IMR-90 (cell line): ENCODE measurements around the gene ADARB2. TPM values are rescaled to one million over a fixed set of nuclear protein-coding genes. Genes with fewer than 3 reads are reported as not detected.

Experiments used
- ATAC-seq: fragments of 200-7000 bp; cut with Tn5 transposase; 2 replicates; pipeline ENCODE4 v1.9.1; 2020; ENCODE audit warnings: low read depth, mild to moderate bottlenecking, moderate library complexity
- BruUV-seq: library from RNA; stranded (reverse); fragments of 400-500 nt; replicated peaks from 2 replicates; lab custom pipeline; 2021; lab: Mats Ljungman, UMichigan
- CTCF ChIA-PET: fragments of 300-600 bp; formaldehyde crosslinking; extraction: SDS; loops from one replicate; lab custom pipeline; 2021; ENCODE audit warnings: antibody characterized with exemption; lab: Yijun Ruan, JAX
- POLR2A ChIA-PET: fragments of 300-600 bp; sonication (Branson Sonifier 250); formaldehyde crosslinking; loops from one replicate; lab custom pipeline; 2022; ENCODE audit warnings: antibody characterized with exemption; ENCODE audit not compliant: unreplicated experiment; lab: Charles Lee
- DNase-seq: peaks from one replicate; pipeline ENCODE4 v3.0.0; 2013
- H2AFZ ChIP-seq: replicated peaks from 2 replicates; pipeline ENCODE3; 2013; ENCODE audit warnings: low read length, mild to moderate bottlenecking; ENCODE audit not compliant: poor library complexity
- H2AK5ac ChIP-seq: 2 replicates; pipeline ENCODE4 v1.6.1; 2013; ENCODE audit warnings: low read depth, low read length, inconsistent platforms
- H2AK9ac ChIP-seq: replicated peaks from 2 replicates; pipeline ENCODE3; 2013; ENCODE audit warnings: mild to moderate bottlenecking, low read depth, low read length, moderate library complexity; ENCODE audit not compliant: poor library complexity
- H2BK120ac ChIP-seq: 2 replicates; pipeline ENCODE4 v1.6.1; 2013; ENCODE audit warnings: low read depth, low read length, inconsistent platforms
- H2BK15ac ChIP-seq: 3 replicates; pipeline ENCODE4 v1.6.1; 2013; ENCODE audit warnings: low read depth, low read length, inconsistent platforms
- H2BK20ac ChIP-seq: 2 replicates; pipeline ENCODE4 v1.6.1; 2013; ENCODE audit warnings: low read depth, mild to moderate bottlenecking, inconsistent platforms, low read length, moderate library complexity
- H2BK5ac ChIP-seq: 2 replicates; pipeline ENCODE4 v1.6.1; 2013; ENCODE audit warnings: mild to moderate bottlenecking, low read depth, low read length, inconsistent platforms; ENCODE audit not compliant: poor library complexity, severe bottlenecking
- H3K14ac ChIP-seq: replicated peaks from 2 replicates; pipeline ENCODE4 v1.6.1; 2013; ENCODE audit warnings: low read depth, low read length, inconsistent platforms
- H3K18ac ChIP-seq: 2 replicates; pipeline ENCODE4 v1.6.1; 2013; ENCODE audit warnings: low read depth, low read length, control low read depth
- H3K23ac ChIP-seq: 2 replicates; pipeline ENCODE4 v1.6.1; 2013; ENCODE audit warnings: low read depth, low read length, inconsistent platforms
- H3K27ac ChIP-seq: 2 replicates; pipeline ENCODE4 v1.5.1; 2013; ENCODE audit warnings: mild to moderate bottlenecking, control low read depth, low read length; ENCODE audit not compliant: insufficient read depth
- H3K27me3 ChIP-seq: 2 replicates; pipeline ENCODE4 v1.6.1; 2013; ENCODE audit warnings: low read length; ENCODE audit not compliant: control insufficient read depth, insufficient read depth
- H3K36me3 ChIP-seq: 2 replicates; pipeline ENCODE4 v1.6.1; 2013; ENCODE audit warnings: low read length, mixed read lengths; ENCODE audit not compliant: control insufficient read depth, insufficient read depth
- H3K4ac ChIP-seq: 2 replicates; pipeline ENCODE4 v1.6.1; 2013; ENCODE audit warnings: low read depth, low read length, inconsistent platforms
- H3K4me1 ChIP-seq: 2 replicates; pipeline ENCODE4 v1.6.1; 2013; ENCODE audit warnings: low read length, mixed read lengths; ENCODE audit not compliant: control insufficient read depth, insufficient read depth
- H3K4me2 ChIP-seq: 2 replicates; pipeline ENCODE4 v1.6.1; 2013; ENCODE audit warnings: low read depth, mild to moderate bottlenecking, control low read depth, low read length, moderate library complexity
- H3K4me3 ChIP-seq: 2 replicates; pipeline ENCODE4 v1.5.1; 2013; ENCODE audit warnings: low read depth, mild to moderate bottlenecking, control low read depth, low read length, moderate library complexity; ENCODE audit not compliant: insufficient read depth
- H3K56ac ChIP-seq: 2 replicates; pipeline ENCODE4 v1.6.1; 2013; ENCODE audit warnings: low read length, inconsistent platforms; ENCODE audit not compliant: insufficient read depth; ENCODE audit errors: extremely low read depth
- H3K79me1 ChIP-seq, 2 experiments: 2 replicates each; pipeline ENCODE4 v1.6.1; 2013; ENCODE audit warnings: low read length in 2 of 2, inconsistent platforms in 1 of 2, low read depth in 1 of 2
- H3K9ac ChIP-seq: 2 replicates; pipeline ENCODE4 v1.6.1; 2013; ENCODE audit warnings: low read depth, low read length, control low read depth
- H3K9me1 ChIP-seq: 2 replicates; pipeline ENCODE4 v1.6.1; 2013; ENCODE audit warnings: low read length, inconsistent platforms; ENCODE audit not compliant: insufficient read depth
- H3K9me3 ChIP-seq: 2 replicates; pipeline ENCODE4 v1.6.1; 2013; ENCODE audit warnings: low read length; ENCODE audit not compliant: control insufficient read depth, insufficient read depth
- H4K20me1 ChIP-seq: 2 replicates; pipeline ENCODE4 v1.6.1; 2013; ENCODE audit warnings: low read length, inconsistent platforms; ENCODE audit not compliant: insufficient read depth
- H4K5ac ChIP-seq: 2 replicates; pipeline ENCODE4 v1.6.1; 2013; ENCODE audit warnings: mild to moderate bottlenecking, low read depth, low read length, control low read depth
- H4K8ac ChIP-seq, 2 experiments: 2 replicates each; pipeline ENCODE4 v1.6.1; 2013; ENCODE audit warnings: low read depth in 2 of 2, low read length in 2 of 2, control low read depth in 1 of 2, inconsistent platforms in 1 of 2
- H4K91ac ChIP-seq: 2 replicates; pipeline ENCODE4 v1.6.1; 2013; ENCODE audit warnings: low read depth, low read length, inconsistent platforms; ENCODE audit not compliant: insufficient read depth
- BHLHE40 ChIP-seq: fragments of 150-350 bp; IDR thresholded peaks from 2 replicates; pipeline ENCODE4 v1.6.1; 2016; ENCODE audit warnings: mild to moderate bottlenecking, low read depth, low read length
- CEBPB ChIP-seq: IDR thresholded peaks from 2 replicates; pipeline ENCODE4 v1.6.1; 2012; ENCODE audit warnings: low read depth, low read length, improper control_type of control experiment
- CHD1 ChIP-seq: IDR thresholded peaks from 2 replicates; pipeline ENCODE4 v1.6.1; 2012; ENCODE audit warnings: low read depth, low read length, improper control_type of control experiment
- ELK1 ChIP-seq: fragments of 150-350 bp; IDR thresholded peaks from 2 replicates; pipeline ENCODE4 v1.6.1; 2016; ENCODE audit warnings: low read depth, mild to moderate bottlenecking, low read length, moderate library complexity, borderline replicate concordance
- FOS ChIP-seq: fragments of 150-350 bp; IDR thresholded peaks from 2 replicates; pipeline ENCODE4 v1.6.1; 2016; ENCODE audit warnings: low read depth, low read length
- MAFK ChIP-seq: IDR thresholded peaks from 2 replicates; pipeline ENCODE4 v1.6.1; 2012; ENCODE audit warnings: low read depth, low read length, improper control_type of control experiment
- MXI1 ChIP-seq: IDR thresholded peaks from 2 replicates; pipeline ENCODE4 v1.6.1; 2012; ENCODE audit warnings: low read depth, mild to moderate bottlenecking, low read length, moderate library complexity, borderline replicate concordance
- NFE2L2 ChIP-seq: fragments of 150-350 bp; IDR thresholded peaks from 2 replicates; pipeline ENCODE4 v1.6.1; 2016; ENCODE audit warnings: low read depth, mild to moderate bottlenecking, low read length
- POLR2A ChIP-seq: IDR thresholded peaks from 2 replicates; pipeline ENCODE4 v1.6.1; 2012; ENCODE audit warnings: mild to moderate bottlenecking, low read depth, low read length
- RCOR1 ChIP-seq: IDR thresholded peaks from 2 replicates; pipeline ENCODE4 v1.6.1; 2012; ENCODE audit warnings: mild to moderate bottlenecking, low read length, improper control_type of control experiment; ENCODE audit not compliant: insufficient replicate concordance
- RFX5 ChIP-seq: IDR thresholded peaks from 2 replicates; pipeline ENCODE4 v1.8.0; 2012; ENCODE audit warnings: low read depth, mild to moderate bottlenecking, low read length, moderate library complexity
- WGBS, 2 experiments: methylation state at CpG; one replicate each; pipeline versions ENCODE4 v1.1.5 to v1.1.7; 2013; ENCODE audit warnings: missing lambda C conversion rate in 2 of 2; ENCODE audit not compliant: insufficient read length in 1 of 2; ENCODE audit errors: extremely low coverage in 2 of 2; 5-methylcytosine and 5-hydroxymethylcytosine counted together
- dilution Hi-C: fragments of 300-500 bp; cut with HindIII; formaldehyde crosslinking; loops from one replicate; pipeline ENCODE4 v1.14.3; 2018; ENCODE audit warnings: low sequenced_read_pairs; ENCODE audit not compliant: unreplicated experiment
- in situ Hi-C: fragments of 300-500 bp; cut with MboI; formaldehyde crosslinking; loops from 3 replicates; pipeline ENCODE4 v1.14.3; 2019; ENCODE audit warnings: low sequenced_read_pairs, inconsistent platforms, mixed read lengths
- intact Hi-C: fragments of 100-400 bp; cut with micrococcal nuclease; formaldehyde crosslinking; loops from 2 replicates; pipeline ENCODE4 v1.10.0; 2022
- polyA plus RNA-seq, 3 experiments: library from polyadenylated mRNA; depleted of rRNA; stranded (reverse); fragments of >200 nt; gene quantifications; 2 replicates each; pipeline ENCODE4 v1.2.3, GENCODE V29; 2012; ENCODE audit warnings: low replicate concordance in 1 of 3
- total RNA-seq: library from RNA; depleted of rRNA; stranded (reverse); fragments of >200 nt; gene quantifications from 2 replicates; pipeline ENCODE4 v1.2.3, GENCODE V29; 2012
- TF ChIP-seq, protein P1 (sequence below): conservative IDR thresholded peaks from 2 replicates; pipeline ENCODE4 v1.5.1; 2012; ENCODE audit warnings: mild to moderate bottlenecking, low read depth, low read length, improper control_type of control experiment
- TF ChIP-seq, protein P2 (sequence below): fragments of 150-350 bp; IDR thresholded peaks from 2 replicates; pipeline ENCODE4 v1.6.1; 2017; ENCODE audit warnings: mild to moderate bottlenecking, antibody characterized with exemption, low read length, low read depth

ADARB2 gene
- total and polyA plus RNA-seq, 2 of the 4 experiments (the other 2 are of a cell fraction): not detected

GRCh38 chr10:1274111-1274661 is 463.1 kb downstream of the ADARB2 start:
- dilution Hi-C loops: no loop called here
- no peak for DNase-seq
- no peak overlapping the region for H3K4me3 ChIP-seq
- BruUV-seq: no TSS peak
- H3K27me3 ChIP-seq: no peaks in the 10 kb centered on the region
- TF ChIP-seq RCOR1 (no peak), RFX5 (no peak), ELK1 (no peak), MXI1 (no peak), FOS (no peak), BHLHE40 (no peak), CHD1 (no peak), CEBPB (no peak), NFE2L2 (no peak), POLR2A (no peak), MAFK (no peak)
- TF ChIP-seq, protein P1, sequence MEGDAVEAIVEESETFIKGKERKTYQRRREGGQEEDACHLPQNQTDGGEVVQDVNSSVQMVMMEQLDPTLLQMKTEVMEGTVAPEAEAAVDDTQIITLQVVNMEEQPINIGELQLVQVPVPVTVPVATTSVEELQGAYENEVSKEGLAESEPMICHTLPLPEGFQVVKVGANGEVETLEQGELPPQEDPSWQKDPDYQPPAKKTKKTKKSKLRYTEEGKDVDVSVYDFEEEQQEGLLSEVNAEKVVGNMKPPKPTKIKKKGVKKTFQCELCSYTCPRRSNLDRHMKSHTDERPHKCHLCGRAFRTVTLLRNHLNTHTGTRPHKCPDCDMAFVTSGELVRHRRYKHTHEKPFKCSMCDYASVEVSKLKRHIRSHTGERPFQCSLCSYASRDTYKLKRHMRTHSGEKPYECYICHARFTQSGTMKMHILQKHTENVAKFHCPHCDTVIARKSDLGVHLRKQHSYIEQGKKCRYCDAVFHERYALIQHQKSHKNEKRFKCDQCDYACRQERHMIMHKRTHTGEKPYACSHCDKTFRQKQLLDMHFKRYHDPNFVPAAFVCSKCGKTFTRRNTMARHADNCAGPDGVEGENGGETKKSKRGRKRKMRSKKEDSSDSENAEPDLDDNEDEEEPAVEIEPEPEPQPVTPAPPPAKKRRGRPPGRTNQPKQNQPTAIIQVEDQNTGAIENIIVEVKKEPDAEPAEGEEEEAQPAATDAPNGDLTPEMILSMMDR: no peak
- TF ChIP-seq, protein P2, sequence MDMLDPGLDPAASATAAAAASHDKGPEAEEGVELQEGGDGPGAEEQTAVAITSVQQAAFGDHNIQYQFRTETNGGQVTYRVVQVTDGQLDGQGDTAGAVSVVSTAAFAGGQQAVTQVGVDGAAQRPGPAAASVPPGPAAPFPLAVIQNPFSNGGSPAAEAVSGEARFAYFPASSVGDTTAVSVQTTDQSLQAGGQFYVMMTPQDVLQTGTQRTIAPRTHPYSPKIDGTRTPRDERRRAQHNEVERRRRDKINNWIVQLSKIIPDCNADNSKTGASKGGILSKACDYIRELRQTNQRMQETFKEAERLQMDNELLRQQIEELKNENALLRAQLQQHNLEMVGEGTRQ: no peak
- H3K79me1 ChIP-seq: no peaks in the 10 kb centered on the region
- intact Hi-C loops: no loop called here
- H3K56ac ChIP-seq: no peak overlapping the region
- no peak overlapping the region for H2BK120ac ChIP-seq
- no peak overlapping the region for H2AFZ ChIP-seq
- H3K18ac ChIP-seq: no peak overlapping the region
- no peak overlapping the region for H4K91ac ChIP-seq
- H3K27ac ChIP-seq: no peak overlapping the region
- no peak overlapping the region for H4K5ac ChIP-seq
- H3K4me2 ChIP-seq: no peak overlapping the region
- H2AK5ac ChIP-seq: no peak overlapping the region
- no peak overlapping the region for H4K8ac ChIP-seq
- no peak overlapping the region for H2BK5ac ChIP-seq
- no peaks in the 10 kb centered on the region for H3K4me1 ChIP-seq
- H3K9me3 ChIP-seq: peaks cover 47% of the 10 kb centered on the region
- no peak overlapping the region for H3K9ac ChIP-seq
- no peaks in the 10 kb centered on the region for H3K36me3 ChIP-seq
- in situ Hi-C loops: no loop called here
- POLR2A ChIA-PET: no interaction called here
- H3K14ac ChIP-seq: no peak overlapping the region
- WGBS, 2 experiments: 80% methylated on average over 5 of the region's 13 CpGs; no CpG with 5 or more reads in 1 of the 2 experiments
- no peak overlapping the region for H2BK15ac ChIP-seq
- CTCF ChIA-PET: no interaction called here
- H3K4ac ChIP-seq: no peak overlapping the region
- no peak for ATAC-seq
- no peak overlapping the region for H2AK9ac ChIP-seq
- H3K23ac ChIP-seq: no peak overlapping the region
- no peaks in the 10 kb centered on the region for H4K20me1 ChIP-seq
- no peaks in the 10 kb centered on the region for H3K9me1 ChIP-seq
- H2BK20ac ChIP-seq: no peak overlapping the region
